ENCODE measurements around the gene CEACAM19. TPM values are rescaled to one million over a fixed set of nuclear protein-coding genes. Genes with fewer than 3 reads are reported as not detected.

CEACAM19 gene
- total RNA-seq, 1 donor from 2014 or later = 0.09 TPM

DNA sequence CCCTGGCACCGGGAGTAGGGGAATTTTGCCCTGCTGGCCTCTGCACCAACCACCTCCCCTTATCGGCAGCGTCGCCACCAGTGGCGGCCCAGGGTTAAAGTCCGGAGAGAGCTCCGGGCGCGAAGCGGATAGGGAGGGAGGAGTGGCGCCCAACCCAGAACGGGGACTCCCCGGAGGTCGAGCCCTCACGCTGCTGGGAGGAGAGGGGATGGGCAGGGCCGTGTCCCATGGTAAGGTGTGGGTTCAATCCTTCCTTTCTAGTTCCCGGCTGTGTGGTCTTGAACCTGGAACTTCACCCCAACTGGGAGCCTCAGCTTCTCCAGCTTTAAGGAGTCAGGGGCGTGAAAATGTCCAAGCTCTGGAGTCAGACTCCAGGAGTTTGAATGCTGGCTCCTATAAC lies 54.0 kb downstream of the CEACAM19 start:
- Mint-ChIP-seq H3K27me3 (ENCODE audit: insufficient read depth, low read depth) (peaks cover 6% of the 10 kb centered on the region), H3K4me1 (no peaks in the 10 kb centered on the region)
- no peak overlapping the region for H2AFZ ChIP-seq (replicated peaks)

DNA sequence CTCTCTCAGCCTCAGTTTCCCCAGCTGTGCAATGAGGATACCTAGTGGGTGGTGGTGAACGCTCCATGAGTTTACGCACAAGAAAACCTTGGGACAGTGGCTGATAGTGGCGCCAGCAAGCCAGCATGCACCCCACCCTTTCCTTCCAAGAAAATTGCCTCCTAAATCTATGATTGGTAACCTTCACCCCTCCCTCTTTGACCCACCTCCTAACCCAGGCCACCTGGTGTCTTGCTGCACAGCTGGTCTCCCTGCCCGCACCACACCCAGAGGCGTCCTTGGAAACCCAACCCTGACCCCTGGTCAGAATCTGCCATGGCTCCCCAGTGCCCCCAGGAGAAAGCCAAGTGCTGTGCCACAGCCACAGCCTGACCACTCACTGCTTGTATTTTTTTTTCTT lies 54.4 kb downstream of the CEACAM19 start:
- Histone ChIP-seq H3K36me3 (no peaks in the 10 kb centered on the region), H3K27me3 (no peaks in the 10 kb centered on the region), H2AFZ (replicated peaks) (no peak overlapping the region), H3F3A (ENCODE audit: low read depth) (no peaks in the 10 kb centered on the region), H3K79me2 (ENCODE audit: low read depth) (no peaks in the 10 kb centered on the region), H3K27ac (no peak overlapping the region), H3K9me3 (ENCODE audit: low read depth) (no peaks in the 10 kb centered on the region), H4K20me1 (ENCODE audit: low read depth) (no peaks in the 10 kb centered on the region), H3K4me2 (no peak overlapping the region), H3K9ac (no peak overlapping the region), H3K4me3 (no peak overlapping the region), H3K4me1 (no peaks in the 10 kb centered on the region)
- Mint-ChIP-seq H3K27ac (no peak overlapping the region), H3K9me3 (no peaks in the 10 kb centered on the region), H3K4me3 (no peak overlapping the region), H3K27me3 (ENCODE audit: insufficient read depth, low read depth) (peaks cover 6% of the 10 kb centered on the region), H3K36me3 (no peaks in the 10 kb centered on the region), H3K4me1 (no peaks in the 10 kb centered on the region)
- no peak for TF ChIP-seq EZH2phosphoT487 (IDR thresholded peaks at IDR 0.05)
- TF ChIP-seq EZH2 (IDR thresholded peaks at IDR 0.05) = no peak
- DNase-seq (ENCODE audit: low spot score) = no peak

More for the DNA sequence above, 54.0 kb downstream of the CEACAM19 start:
- Mint-ChIP-seq H3K4me3 (no peak overlapping the region), H3K27ac (no peak overlapping the region), H3K9me3 (no peaks in the 10 kb centered on the region), H3K36me3 (no peaks in the 10 kb centered on the region)
- no peaks in the 10 kb centered on the region for H3K4me1 ChIP-seq
- no peaks in the 10 kb centered on the region for H3F3A ChIP-seq (ENCODE audit: low read depth)
- H3K36me3 ChIP-seq = no peaks in the 10 kb centered on the region
- H3K79me2 ChIP-seq (ENCODE audit: low read depth) = no peaks in the 10 kb centered on the region
- TF ChIP-seq EZH2 (IDR thresholded peaks at IDR 0.05) (no peak), EZH2phosphoT487 (IDR thresholded peaks at IDR 0.05) (no peak)
- TF ChIP-seq, protein P1, sequence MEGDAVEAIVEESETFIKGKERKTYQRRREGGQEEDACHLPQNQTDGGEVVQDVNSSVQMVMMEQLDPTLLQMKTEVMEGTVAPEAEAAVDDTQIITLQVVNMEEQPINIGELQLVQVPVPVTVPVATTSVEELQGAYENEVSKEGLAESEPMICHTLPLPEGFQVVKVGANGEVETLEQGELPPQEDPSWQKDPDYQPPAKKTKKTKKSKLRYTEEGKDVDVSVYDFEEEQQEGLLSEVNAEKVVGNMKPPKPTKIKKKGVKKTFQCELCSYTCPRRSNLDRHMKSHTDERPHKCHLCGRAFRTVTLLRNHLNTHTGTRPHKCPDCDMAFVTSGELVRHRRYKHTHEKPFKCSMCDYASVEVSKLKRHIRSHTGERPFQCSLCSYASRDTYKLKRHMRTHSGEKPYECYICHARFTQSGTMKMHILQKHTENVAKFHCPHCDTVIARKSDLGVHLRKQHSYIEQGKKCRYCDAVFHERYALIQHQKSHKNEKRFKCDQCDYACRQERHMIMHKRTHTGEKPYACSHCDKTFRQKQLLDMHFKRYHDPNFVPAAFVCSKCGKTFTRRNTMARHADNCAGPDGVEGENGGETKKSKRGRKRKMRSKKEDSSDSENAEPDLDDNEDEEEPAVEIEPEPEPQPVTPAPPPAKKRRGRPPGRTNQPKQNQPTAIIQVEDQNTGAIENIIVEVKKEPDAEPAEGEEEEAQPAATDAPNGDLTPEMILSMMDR (IDR thresholded peaks at IDR 0.05) = no peak
- no peak overlapping the region for H3K4me2 ChIP-seq
- H3K27me3 ChIP-seq = no peaks in the 10 kb centered on the region
- no peak overlapping the region for H3K9ac ChIP-seq
- no peaks in the 10 kb centered on the region for H4K20me1 ChIP-seq (ENCODE audit: low read depth)
- no peak overlapping the region for H3K4me3 ChIP-seq
- no peaks in the 10 kb centered on the region for H3K9me3 ChIP-seq (ENCODE audit: low read depth)
- no peak overlapping the region for H3K27ac ChIP-seq
- no peak for DNase-seq (ENCODE audit: low spot score)

DNA sequence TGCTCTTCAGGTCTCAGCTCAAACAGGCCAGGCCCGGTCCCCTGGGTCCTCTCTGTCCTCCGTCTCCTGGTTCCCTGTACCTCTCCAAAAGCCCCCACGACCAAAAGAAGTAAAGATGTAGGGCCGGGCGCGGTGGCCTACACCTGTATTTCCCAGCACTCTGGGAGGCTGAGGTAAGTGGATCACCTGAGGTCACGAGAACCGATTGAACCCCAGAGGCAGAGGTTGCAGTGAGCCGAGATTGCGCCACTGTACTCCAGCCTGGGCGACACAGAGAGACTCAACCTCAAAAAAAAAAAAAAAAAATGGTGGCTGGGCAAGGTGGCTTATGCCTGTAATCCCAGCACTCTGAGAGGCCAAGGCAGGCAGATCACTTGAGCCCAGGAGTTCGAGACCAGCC lies 55.2 kb downstream of the CEACAM19 start:
- H3K4me3 ChIP-seq = no peak overlapping the region
- H3K27ac Mint-ChIP-seq = no peak overlapping the region
- H3K9me3 Mint-ChIP-seq = no peaks in the 10 kb centered on the region
- H3K79me2 ChIP-seq (ENCODE audit: low read depth) = no peaks in the 10 kb centered on the region
- no peak for DNase-seq (ENCODE audit: low spot score)
- no peaks in the 10 kb centered on the region for H4K20me1 ChIP-seq (ENCODE audit: low read depth)
- H3K27ac ChIP-seq = no peak overlapping the region
- TF ChIP-seq EZH2 (IDR thresholded peaks at IDR 0.05) = no peak
- TF ChIP-seq, protein P1 (IDR thresholded peaks at IDR 0.05) = no peak
- TF ChIP-seq EZH2phosphoT487 (IDR thresholded peaks at IDR 0.05) = no peak
- no peak overlapping the region for H3K4me2 ChIP-seq
- no peaks in the 10 kb centered on the region for H3K9me3 ChIP-seq (ENCODE audit: low read depth)
- no peak overlapping the region for H3K4me3 Mint-ChIP-seq
- no peaks in the 10 kb centered on the region for H3K36me3 Mint-ChIP-seq
- no peaks in the 10 kb centered on the region for H3K27me3 ChIP-seq
- H3K9ac ChIP-seq = no peak overlapping the region
- no peaks in the 10 kb centered on the region for H3K36me3 ChIP-seq
- H3K27me3 Mint-ChIP-seq (ENCODE audit: insufficient read depth, low read depth) = peaks cover 6% of the 10 kb centered on the region
- H3K4me1 ChIP-seq = no peaks in the 10 kb centered on the region
- no peaks in the 10 kb centered on the region for H3K4me1 Mint-ChIP-seq
- no peak overlapping the region for H2AFZ ChIP-seq (replicated peaks)
- no peaks in the 10 kb centered on the region for H3F3A ChIP-seq (ENCODE audit: low read depth)

DNA sequence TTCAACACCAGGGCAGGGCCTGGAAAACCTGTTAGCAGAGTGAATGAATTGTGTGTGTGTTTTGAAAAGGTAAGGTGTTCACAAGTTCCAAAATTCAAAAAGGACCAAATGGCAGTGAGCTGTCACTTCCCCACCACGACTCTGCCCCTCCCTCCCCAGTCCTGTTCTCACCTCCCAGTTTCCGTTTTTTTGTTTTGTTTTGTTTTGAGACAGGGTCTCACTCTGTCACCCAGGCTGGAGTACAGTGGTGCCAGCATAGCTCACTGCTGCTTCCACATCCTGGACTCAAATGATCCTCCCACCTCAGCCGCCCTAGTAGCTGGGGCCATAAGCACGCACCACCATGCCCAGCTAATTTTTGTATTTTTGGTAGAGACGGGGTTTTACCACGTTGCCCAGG lies 56.9 kb downstream of the CEACAM19 start:
- H3K27me3 Mint-ChIP-seq (ENCODE audit: insufficient read depth, low read depth) = peaks cover 14% of the 10 kb centered on the region
- H2AFZ ChIP-seq (replicated peaks) = peak overlapping the region; percentile 26
- no peak for TF ChIP-seq EZH2phosphoT487 (IDR thresholded peaks at IDR 0.05)
- TF ChIP-seq, protein P1 (IDR thresholded peaks at IDR 0.05) = no peak
- TF ChIP-seq EZH2 (IDR thresholded peaks at IDR 0.05) = no peak

More for the DNA sequence above, 56.9 kb downstream of the CEACAM19 start:
- Histone ChIP-seq H3K9me3 (ENCODE audit: low read depth) (no peaks in the 10 kb centered on the region), H3K4me2 (no peak overlapping the region), H3K9ac (no peak overlapping the region), H4K20me1 (ENCODE audit: low read depth) (no peaks in the 10 kb centered on the region), H3K4me1 (no peaks in the 10 kb centered on the region), H3K27ac (no peak overlapping the region), H3K36me3 (no peaks in the 10 kb centered on the region), H3F3A (ENCODE audit: low read depth) (no peaks in the 10 kb centered on the region), H3K4me3 (no peak overlapping the region), H3K27me3 (no peaks in the 10 kb centered on the region), H3K79me2 (ENCODE audit: low read depth) (no peaks in the 10 kb centered on the region)
- Mint-ChIP-seq H3K4me1 (no peaks in the 10 kb centered on the region), H3K4me3 (no peak overlapping the region), H3K27ac (no peak overlapping the region), H3K9me3 (no peaks in the 10 kb centered on the region), H3K36me3 (no peaks in the 10 kb centered on the region)
- DNase-seq (ENCODE audit: low spot score) = no peak
